ENCODE data around the gene GON7.
"Not testable (repeated sequence)": the region's sequence is repeated elsewhere in the genome, so short reads cannot be mapped to it uniquely, and the experiment has no call there.

The GON7 gene

DNA sequence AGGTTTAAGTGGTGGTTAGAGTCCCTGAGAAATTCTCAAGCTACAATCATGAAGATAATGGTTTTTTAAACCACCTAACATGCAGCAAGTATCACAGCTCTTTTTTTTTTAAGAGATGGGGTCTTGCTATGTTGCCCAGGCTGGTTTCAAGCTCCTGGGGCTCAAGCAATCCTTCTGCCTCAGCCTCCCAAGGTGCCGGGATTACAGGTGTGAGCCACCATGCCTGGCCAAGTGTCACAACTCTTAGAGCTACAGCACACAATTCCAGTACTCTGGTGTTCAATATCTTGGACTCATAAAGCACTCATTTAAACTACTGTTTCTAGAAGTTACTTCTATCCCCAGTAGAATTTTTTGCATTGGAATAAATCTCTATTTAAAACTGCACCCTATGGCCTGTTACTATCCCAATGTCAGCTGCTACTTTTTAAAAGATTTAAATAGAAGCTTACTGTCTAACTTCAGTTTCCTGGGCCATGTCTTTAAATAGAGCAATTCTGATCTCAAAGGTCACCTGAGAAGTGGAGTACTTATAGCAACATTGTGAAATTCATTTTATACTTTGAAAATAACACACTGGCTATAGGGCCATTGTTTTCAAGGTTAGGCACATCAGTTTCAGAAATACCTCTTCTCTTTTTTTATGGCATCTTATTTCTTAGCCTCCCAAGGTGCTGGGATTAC lies 11.4 kb downstream of the GON7 start:
- no peak for DNase-seq

DNA sequence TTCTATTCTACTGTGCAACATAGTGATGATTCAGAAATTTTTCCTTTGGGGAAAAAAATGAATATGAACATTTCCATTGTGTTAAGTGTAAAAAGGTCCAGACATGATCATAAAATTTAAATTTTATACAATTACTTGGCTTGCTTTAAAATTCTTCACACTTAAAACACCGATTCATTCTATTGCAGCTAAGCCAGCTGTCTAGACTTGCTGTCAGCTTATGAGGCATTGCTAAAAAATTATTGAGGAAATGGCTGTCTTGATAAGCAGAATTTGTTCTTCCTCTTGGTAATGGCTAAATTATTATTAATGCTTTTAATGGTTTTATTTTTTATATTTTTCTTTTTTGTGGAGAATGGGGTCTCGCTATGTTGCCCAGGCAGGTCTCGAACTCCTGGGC lies 19.9 kb downstream of the GON7 start:
- DNase-seq: no peak

DNA sequence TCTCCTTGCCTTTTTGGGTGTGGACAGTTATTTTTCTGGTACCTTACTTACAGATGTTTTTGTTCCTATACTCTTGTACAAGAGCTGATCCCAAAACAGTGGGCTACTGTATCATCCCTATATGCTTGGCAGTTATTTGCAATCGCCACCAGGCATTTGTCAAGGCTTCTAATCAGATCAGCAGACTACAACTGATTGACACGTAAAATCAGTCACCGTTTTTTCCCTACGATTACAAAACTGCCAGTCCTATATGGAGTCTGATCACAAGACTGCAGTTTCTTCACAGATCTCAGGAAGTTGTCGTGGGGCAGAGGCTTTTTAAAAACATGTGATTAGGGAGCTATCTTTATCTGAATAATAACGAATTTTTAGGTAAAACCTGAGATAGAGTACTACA lies 20.4 kb downstream of the GON7 start:
- no peak for DNase-seq

DNA sequence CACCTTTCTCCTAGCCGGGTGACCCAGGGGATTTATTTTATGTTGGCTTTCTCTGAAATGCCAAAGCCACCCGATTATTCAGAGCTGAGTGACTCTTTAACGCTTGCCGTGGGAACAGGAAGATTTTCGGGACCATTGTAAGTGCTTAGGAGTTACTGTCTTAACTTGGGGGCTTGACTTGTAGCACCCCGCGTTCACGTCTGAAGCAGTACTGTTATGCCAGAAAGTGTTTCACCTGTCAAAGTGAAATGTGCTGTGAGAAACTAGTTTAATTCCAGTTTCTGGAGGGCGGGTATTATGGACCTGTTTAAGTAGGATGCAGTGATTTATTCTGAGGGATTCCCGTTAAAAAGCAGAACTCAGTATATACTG lies 21.5 kb downstream of the GON7 start:
- DNase-seq: no peak

DNA sequence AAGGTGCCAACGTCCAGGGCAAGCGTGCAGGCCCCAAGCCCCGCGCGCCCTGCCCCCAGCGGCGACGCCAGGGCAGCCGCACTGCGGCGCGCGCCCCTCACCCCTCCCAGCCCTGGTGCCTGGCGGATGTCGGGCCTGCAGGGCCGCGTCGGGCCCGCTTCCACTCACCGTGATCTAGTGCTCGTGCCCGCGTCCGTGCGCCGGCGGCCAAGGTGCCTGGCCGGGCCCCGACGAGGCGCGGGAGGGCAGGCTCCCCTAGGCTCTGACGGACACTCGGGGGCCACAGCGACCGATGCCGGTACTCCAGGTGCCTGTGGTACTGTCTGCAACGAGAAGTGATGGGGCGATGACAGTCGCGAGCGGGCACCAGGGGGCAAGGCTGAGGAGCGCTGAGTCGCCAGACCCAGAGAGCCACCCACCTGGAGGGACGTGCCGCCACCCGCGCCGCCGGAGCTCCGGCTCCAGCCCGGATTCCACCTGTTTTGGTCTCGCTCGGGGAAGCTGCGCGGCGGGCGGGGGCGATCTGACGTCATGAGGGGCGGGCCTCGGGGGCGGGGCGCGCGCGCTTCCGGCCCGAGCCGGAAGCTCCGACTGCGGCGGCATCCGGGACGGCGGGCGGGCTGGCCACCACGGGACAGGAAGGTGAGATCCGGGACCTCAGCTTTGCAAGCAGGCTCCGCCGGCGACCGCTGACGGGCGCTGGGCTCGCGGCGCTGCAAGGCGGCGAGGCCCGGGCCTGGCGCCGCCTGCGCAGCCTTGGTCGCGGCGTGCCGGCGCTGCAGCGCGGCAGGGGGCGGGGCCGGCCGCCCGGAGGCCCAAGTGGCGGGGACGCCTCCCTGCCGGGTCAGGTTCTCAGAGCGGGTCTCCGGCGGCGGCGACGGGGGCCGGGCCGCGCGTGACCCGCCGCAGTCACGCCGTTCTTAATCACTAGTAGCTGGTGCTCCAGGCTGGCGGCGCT lies 22.2 kb downstream of the GON7 start, which contains the start of the genes LYSET and MOAP1:
TSS of gene LYSET (plus strand) at position 927 of the 958 bp plus-strand sequence. CDS start 89 bp downstream, outside the sequence.
TSS of gene MOAP1 (minus strand) at position 507 of the 958 bp plus-strand sequence. CDS start 655 bp downstream, outside the sequence.
- peak; percentile 95 for DNase-seq

DNA sequence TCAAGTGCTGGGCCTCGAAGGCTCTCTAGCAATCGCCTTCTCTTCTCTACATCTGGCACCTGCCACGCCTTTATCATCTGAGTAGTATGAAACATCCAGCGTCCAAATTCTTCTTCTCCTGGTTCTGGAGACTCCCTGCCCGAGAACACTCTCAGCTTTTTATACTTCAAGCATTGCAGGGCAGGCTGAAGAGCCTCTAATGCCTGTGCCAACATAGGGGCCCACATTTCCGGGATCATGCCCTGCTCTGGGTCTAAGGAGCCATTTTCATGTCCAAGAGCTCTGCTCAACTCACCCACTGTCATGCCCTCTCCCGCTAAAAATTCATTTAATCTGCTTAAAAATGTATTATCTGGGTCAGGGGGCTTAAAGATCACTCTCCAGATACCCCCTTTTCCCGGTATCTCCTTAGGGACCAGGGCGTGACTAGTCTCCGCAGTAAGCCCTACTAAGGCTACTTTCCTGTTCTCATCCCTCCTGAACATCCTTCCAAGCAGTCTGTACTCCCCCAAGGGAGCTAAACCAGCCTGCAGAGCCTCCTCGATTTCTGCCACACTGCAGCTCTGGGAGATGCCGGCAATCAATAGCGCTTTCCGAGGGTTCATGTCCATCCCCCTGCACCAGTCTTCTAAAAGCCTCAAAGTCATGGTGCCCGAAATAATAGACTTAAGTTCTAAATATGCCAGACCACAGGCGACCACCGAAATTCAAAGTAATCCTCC lies 23.1 kb downstream of the GON7 start:
- no peak for DNase-seq

DNA sequence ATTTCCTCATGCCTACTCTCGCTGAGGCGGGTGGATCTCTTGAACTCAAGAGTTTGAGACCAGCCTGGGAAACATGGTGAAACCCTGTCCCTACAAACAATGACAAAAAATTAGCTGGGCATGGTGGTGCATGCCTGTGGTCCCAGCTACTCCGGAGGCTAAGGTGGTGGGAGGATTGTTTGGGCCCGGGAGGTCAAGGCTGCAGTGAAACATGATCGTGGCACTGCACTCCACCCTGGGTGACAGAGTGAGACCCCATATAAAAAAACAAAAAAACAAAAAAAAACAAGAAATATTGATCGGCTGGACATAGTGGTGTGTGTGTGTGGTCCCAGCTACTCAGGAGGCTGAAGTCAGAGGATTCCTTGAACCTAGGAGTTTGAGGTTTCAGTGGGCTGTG lies 31.4 kb downstream of the GON7 start:
- DNase-seq: no peak

DNA sequence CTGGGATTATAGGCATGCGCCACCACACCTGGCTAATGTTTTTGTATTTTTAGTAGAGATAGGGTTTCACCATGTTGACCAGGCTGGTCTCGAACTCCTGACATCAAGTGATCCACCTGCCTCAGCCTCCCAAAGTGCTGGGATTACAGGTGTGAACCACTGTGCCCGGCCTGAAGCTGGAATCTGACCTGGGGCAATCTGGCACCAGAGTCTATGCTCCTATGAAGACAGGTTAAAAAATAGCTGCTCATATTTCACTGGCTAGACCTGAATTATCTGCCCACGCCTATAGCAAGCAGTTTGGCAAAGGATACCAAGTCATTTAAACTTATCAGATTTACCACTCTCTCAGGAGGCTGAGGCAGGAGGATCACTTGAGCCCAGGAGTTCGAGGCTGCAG lies 32.1 kb downstream of the GON7 start:
- DNase-seq: not testable (repeated sequence)

DNA sequence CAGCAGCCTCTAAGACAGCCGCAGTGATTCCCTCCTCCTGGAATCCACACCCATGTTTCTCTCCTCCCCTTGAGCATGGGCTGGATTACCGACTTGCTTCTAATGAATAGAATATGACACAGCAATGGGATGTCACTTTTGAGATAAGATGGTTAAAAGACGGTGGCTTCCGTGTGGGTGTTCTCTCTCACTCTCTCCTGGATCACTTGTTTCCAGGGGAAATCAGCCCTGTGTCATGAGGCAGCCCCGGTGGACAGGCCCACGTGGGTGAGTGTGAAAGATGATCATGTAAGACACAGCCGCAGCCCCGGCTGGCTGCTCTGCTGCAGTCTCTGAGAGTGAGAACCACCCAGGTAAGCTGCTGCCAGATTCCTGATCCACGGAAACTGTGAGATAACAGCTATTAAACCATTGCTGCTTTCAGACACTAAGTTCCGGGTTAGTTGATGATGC lies 32.9 kb downstream of the GON7 start:
- no peak for DNase-seq

DNA sequence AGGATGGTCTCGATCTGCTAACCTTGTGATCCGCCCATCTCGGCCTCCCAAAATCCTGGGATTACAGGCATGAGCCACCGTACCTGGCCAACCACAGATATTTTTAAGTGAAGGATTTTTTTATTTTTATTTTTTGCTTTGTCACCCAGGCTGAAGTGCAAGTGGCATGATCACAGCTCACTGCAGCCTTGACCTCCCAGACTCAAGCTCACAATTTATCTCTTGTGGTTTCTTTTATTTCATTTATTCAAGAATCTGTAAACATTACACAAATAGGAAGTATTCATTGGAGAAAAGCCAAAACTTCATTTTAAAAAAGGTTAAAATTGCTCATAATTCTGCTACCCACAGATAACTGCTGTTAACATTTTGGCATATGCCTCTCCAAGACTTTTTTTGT lies 35.5 kb downstream of the GON7 start:
- no peak for DNase-seq

DNA sequence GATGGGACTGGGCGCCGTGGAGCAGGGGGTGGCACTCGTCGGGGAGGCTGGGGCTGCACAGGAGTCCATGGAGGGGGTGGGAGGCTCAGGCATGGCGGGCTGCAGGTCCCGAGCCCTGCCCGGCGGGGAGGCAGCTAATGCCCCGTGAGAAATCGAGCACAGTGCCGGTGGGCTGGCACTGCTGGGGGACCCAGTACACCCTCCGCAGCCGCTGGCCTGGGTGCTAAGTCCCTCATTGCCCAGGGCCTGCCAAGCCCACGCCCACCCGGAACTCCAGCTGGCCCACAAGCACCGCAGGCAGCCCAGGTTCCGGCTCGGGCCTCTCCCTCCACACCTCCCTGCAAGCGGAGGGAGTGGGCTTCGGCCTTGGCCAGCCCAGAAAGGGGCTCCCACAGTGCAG lies 36.7 kb downstream of the GON7 start:
- not testable (repeated sequence) for DNase-seq

DNA sequence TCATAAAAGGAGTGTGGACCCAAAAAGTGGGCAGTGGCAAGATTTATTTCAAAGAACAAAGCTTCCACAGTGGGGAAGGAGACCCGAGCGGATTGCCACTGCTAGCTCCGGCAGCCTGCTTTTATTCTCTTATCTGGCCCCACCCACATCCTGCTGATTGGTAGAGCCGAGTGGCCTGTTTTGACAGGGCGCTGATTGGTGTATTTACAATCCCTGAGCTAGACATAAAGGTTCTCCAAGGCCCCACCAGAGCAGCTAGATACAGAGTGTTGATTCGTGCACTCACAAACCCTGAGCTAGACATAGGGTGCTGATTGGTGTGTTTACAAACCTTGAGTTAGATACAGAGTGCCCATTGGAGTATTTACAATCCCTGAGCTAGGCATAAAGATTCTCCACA lies 37.2 kb downstream of the GON7 start:
- not testable (repeated sequence) for DNase-seq

DNA sequence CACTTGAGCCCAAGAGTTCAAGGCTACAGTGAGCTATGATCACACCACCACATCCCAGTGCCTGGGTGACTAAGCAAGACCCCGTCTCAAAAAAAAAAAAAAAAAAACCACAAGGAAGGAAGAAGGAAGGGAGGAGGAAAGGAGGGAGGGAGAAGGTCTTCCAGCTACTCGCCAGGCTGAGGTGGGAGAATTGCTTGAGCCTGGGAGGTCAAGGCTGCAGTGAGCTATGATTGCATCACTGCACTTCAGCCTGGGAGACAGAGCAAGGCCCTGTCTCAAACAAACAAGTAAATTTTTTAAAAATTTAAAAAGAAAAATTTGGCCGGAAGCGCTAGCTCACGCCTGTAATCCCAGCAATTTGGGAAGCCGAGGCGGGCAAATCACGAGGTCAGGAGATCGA lies 38.3 kb downstream of the GON7 start:
- not testable (repeated sequence) for DNase-seq

DNA sequence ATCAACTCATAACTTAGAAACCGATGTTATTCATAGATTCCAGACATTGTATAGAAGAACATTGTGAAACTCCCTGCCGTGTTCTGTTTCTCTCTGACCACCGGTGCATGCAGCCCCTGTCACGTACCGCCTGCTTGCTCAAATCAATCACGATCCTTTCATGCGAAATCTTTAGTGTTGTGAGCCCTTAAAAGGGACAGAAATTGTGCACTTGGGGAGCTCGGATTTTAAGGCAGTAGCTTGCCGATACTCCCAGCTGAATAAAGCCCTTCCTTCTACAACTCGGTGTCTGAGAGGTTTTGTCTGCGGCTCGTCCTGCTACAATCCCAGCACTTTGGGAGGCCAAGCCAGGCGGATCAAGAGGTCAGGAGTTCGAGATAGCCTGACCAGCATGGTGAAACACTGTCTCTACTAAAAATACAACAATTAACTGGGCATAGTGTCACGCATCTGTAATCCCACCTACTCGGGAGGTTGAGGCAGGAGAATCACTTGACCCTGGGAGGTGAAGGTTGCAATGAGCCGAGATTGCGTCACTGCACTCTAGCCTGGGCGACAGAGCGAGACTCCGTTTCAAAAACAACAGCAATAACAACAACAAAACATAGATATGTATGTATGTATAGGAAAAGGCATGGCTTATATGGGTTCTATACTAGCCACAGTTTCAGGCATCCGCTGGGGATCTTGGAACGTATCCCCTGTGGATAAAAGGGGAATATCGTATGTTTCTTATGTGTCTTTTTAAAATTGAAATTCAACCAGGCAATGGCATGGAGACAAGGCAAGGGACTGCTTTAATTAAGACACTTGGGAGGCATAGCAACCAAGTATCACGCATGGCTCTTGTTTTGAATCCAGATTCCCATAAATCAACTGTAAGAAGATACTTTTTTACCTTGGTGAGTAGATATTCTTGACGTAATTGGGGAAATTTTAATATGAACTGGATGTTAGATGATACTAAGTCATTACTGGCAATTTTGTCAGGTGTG lies 41.3 kb downstream of the GON7 start:
- DNase-seq: not testable (repeated sequence)

DNA sequence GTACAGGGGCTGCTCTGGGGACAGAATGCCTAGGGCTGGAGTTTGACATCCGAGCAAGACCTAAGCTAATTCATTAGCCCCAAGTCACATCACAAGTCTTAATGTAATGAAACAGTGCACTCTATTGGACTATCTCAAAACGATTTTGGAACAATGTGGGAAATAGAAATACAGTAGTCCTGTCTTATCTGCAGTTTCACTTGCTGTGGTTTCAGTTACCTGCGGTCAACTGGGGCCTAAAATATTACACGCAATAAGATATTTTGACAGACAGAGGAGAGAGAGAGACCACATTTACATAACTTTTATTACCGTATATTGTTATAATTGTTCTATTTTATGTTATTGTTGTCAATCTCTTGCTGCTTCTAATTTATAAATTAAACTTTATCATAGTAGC lies 43.3 kb downstream of the GON7 start:
- no peak for DNase-seq

DNA sequence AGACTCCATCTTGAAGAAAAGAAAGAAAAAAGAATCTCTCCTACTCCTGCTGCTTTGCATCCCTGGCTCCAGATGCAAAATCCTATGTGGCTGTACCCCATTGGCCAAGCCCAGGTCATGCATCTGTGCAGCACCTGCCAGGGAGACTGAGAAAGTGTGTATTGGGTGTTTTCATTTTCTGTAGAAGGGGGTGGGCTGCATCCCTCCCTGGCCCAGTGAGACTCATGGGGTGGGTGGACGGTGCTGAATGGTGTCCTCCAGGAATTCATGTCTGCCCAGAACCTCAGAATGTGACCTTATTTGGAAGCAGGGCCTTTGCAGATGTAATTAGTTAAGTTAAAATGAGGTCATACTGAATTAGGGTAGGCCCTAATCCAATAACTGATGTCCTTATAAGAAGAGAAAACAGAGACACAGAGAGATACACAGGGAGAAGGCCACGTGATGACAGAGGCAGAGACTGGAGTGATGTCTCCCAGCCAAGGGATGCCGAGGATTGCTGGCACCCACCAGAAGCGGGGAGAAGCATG lies 45.4 kb downstream of the GON7 start:
- no peak for DNase-seq

DNA sequence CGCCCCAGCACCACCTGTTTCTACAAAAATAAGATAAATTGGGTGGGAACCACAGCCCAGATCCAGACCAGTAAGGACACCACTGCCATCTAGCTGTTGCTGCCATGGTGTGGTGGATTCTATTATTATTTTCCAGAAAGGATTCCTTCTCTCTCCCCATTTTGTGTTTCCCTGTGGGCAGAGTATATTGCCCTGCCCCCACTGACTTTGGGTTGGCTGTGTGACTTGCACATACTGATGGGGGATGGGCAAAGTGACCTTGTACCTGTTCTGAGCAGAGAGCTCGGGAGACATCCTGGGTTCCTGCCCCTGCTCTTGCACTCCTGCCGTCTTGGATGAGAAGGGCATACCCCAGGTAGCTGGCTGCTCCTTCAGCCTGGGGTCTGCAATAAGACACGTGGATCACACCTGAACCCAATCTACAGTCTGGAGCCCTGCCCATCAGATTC lies 46.5 kb downstream of the GON7 start:
- DNase-seq: no peak

DNA sequence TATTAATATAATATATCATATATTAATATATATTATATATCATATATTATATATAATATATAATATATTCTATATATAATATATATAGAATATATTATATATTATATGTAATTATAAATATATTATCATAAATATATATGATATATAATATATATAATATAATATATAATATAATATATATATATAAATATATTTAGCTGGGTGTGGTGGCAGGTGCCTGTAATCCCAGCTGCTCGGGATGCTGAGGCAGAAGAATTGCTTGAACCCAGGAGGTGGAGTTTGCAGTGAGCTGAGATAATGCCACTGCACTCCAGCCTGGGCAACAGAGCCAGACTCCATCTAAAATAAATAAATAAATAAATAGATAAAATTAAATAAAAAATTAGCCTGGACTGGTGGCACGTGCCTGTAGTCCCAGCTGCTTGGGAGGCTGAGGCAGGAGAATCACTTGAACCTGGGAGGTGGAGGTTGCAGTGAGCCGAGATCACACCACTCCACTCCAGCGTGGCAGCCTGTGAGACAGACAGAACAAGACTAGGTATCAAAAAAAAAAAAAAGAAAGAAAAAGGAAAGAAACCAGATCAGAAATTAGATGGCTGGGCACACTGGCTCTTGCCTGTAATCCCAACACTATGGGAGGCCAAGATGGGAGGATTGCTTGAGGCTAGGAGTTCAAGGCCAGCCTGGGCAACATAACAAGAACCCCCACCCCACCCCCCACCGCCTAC lies 47.1 kb downstream of the GON7 start:
- DNase-seq: not testable (repeated sequence)

DNA sequence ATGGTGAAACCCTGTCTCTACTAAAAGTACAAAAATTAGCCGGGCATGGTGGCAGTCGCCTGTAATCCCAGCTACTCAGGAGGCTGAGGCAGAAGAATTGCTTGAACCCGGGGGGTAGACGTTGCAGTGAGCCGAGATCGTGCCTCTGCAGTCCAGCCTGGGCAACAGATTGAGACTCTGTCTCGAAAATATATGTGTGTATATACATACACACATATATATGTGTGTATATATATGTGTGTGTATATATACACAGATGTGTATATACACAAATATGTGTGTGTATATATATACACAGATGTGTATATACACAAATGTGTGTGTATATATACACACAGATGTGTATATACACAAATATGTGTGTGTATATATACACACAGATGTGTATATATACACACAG lies 48.5 kb downstream of the GON7 start:
- not testable (repeated sequence) for DNase-seq

DNA sequence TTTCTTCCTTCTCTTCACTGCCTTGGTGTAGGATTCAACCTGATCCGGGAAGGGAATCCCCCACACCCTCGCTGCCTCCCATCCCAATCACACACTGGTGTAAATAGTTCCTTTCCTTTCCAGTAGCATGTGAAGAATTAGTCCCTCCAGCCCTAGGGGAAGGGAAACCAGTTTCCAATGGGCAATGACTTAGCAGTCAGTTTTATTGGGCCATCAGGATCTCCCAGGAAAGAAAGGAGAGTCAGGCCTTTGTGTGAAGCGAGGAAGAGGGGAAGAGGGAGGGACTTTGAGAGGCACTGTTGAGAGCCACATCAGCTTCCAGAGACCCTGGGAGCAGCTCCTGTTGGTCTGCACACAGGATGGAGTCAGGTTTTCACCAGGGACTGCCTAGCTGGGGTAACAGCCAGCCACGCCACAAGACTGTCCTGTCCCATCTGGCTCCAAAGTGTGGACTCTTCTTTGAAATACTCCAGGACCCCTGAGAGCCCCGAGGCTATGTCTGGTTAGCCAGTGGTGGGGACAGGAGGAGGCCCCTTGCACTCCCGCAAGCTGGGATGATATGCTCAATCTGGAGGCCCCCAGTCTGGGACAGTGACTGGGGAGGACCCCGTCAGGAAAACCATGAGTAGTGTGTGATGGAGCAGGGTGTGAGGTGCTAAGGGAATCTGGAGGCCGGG lies 50.0 kb downstream of the GON7 start:
- DNase-seq: no peak
